GM12875 (cell line): ENCODE results near the gene UPP1.

Experiments
- H3K4me3 ChIP-seq: one replicate; pipeline ENCODE4 v1.5.1; 2011; ENCODE audit warnings: low read depth, low read length, control low read depth
- TF ChIP-seq, protein P1 (sequence below): IDR thresholded peaks from 2 replicates; pipeline ENCODE4 v1.5.1; 2011; ENCODE audit warnings: low read depth, mild to moderate bottlenecking, control low read depth, inconsistent platforms, low read length, moderate library complexity, borderline replicate concordance; ENCODE audit not compliant: insufficient read depth

Gene UPP1

DNA sequence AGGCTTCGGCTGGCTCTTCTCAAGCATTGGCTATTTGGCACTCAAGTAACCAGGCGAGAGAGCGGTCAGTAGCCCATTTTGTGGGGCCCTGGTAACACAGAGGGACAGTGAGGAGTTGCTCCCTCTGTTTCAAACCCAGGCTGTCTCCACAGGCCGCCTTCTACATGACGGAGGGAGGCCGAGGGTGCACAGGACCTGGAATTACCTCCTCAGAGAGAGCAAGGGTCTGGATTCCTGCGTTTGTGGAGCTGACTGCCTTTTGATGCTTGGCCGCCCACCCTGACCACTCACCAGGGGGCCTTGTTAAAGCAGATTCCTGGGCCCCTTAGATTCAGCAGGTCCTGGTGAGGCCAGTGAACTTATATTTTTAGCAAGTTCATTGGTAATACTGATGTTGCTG, 12.3 kb downstream of the UPP1 start:
- TF ChIP-seq, protein P1, sequence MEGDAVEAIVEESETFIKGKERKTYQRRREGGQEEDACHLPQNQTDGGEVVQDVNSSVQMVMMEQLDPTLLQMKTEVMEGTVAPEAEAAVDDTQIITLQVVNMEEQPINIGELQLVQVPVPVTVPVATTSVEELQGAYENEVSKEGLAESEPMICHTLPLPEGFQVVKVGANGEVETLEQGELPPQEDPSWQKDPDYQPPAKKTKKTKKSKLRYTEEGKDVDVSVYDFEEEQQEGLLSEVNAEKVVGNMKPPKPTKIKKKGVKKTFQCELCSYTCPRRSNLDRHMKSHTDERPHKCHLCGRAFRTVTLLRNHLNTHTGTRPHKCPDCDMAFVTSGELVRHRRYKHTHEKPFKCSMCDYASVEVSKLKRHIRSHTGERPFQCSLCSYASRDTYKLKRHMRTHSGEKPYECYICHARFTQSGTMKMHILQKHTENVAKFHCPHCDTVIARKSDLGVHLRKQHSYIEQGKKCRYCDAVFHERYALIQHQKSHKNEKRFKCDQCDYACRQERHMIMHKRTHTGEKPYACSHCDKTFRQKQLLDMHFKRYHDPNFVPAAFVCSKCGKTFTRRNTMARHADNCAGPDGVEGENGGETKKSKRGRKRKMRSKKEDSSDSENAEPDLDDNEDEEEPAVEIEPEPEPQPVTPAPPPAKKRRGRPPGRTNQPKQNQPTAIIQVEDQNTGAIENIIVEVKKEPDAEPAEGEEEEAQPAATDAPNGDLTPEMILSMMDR = no peak
- H3K4me3 ChIP-seq = no peak overlapping the region

GRCh38 chr7:48101968-48102367, 12.9 kb downstream of the UPP1 start:
- H3K4me3 ChIP-seq = no peak overlapping the region
- TF ChIP-seq, protein P1 = peak; percentile 30; the same call in 1 of the 2 replicates

GRCh38 chr7:48102530-48102929, 13.5 kb downstream of the UPP1 start:
- no peak overlapping the region for H3K4me3 ChIP-seq
- TF ChIP-seq, protein P1 = no peak

GRCh38 chr7:48105045-48105444, 16.0 kb downstream of the UPP1 start:
- H3K4me3 ChIP-seq = no peak overlapping the region
- TF ChIP-seq, protein P1 = no peak

DNA sequence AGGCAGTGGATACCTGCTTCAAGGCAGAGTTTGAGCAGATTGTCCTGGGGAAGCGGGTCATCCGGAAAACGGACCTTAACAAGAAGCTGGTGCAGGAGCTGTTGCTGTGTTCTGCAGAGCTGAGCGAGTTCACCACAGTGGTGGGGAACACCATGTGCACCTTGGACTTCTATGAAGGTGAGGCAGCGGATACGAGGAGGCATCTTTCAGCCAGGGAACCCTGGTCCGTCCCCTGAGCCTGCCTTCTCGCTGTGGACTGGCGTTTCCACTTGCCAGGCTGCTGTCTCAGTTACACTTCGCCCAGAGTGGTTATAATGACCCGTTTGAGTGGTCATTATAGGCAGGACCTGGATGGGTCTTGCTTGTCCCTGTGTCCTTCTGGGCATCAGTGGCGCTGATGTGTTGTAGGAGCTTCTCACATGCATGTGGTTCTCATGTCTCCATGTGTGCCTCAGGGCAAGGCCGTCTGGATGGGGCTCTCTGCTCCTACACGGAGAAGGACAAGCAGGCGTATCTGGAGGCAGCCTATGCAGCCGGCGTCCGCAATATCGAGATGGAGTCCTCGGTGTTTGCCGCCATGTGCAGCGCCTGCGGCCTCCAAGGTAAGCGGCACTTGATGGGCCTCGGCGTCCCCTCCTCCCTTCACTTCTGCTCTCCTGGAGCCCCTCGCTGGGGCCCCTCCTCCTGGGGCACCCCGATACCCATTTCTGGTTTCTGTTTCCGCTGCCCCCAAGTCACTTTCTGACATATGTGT, 18.0 kb downstream of the UPP1 start:
- H3K4me3 ChIP-seq = no peak overlapping the region
- TF ChIP-seq, protein P1 = no peak

DNA sequence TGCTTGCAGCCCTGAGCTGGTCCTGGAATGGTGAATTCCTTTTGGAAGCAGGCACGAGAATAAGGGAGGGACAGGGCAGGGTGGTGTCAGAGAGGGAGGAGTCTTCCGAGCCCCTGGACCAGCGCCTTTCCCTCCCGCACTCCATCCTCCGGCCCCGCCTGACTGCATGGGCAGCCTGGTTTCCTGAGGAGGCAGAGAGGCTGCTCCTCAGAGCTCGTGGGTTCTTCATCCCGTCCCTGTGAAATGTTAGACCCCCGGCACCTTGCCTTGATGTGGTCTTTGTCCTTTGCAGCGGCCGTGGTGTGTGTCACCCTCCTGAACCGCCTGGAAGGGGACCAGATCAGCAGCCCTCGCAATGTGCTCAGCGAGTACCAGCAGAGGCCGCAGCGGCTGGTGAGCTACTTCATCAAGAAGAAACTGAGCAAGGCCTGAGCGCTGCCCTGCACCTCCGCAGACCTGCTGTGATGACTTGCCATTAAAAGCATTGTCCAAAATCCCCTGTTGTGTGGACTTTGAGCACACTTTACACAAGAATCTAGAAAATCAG, 18.9 kb downstream of the UPP1 start:
- TF ChIP-seq, protein P1 = no peak

GRCh38 chr7:48108959-48109847, 20.1 kb downstream of the UPP1 start:
- TF ChIP-seq, protein P1 = no peak

More for the DNA sequence above, 18.9 kb downstream of the UPP1 start:
- H3K4me3 ChIP-seq = no peak overlapping the region

More at GRCh38 chr7:48108959-48109847, 20.1 kb downstream of the UPP1 start:
- H3K4me3 ChIP-seq = no peak overlapping the region
